HPDE6-E6E7 (cell line): ENCODE results near the gene ZNF410.

Source experiments
- DNase-seq: peaks from one replicate; pipeline ENCODE4 v3.0.0; 2011; ENCODE audit warnings: missing footprints; ENCODE audit errors: extremely low spot score

The ZNF410 gene

GRCh38 chr14:73949752-73950734 is 63.4 kb downstream of the ZNF410 start, which contains the start of the genes COQ6 and FAM161B:
Gene COQ6, plus strand, starts transcription at chr14:73950302. Its CDS starts 31 bp downstream, at chr14:73950333.
Gene FAM161B, minus strand, starts transcription at chr14:73950094. Its CDS starts 68 bp downstream, at chr14:73950026.
- DNase-seq: peak; percentile 95

DNA sequence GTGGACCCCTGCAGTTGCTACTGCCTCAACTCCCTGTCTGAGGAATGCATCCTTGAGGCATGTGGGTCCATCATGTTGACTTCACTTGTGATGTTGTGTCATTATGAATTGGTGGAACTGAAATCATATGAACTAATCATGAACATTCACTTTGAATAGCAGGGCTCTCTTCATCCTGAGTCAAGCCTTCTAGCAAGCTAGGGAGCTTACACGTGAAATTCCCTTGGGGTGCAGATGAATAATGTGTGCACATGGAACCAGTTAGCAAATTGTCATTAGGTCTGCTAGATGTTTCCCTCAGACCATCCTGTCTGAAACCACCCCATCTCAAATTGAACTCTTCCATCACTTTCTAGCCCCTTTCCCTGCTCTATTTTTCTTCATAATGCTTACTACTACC is 67.1 kb downstream of the ZNF410 start:
- DNase-seq: no peak

DNA sequence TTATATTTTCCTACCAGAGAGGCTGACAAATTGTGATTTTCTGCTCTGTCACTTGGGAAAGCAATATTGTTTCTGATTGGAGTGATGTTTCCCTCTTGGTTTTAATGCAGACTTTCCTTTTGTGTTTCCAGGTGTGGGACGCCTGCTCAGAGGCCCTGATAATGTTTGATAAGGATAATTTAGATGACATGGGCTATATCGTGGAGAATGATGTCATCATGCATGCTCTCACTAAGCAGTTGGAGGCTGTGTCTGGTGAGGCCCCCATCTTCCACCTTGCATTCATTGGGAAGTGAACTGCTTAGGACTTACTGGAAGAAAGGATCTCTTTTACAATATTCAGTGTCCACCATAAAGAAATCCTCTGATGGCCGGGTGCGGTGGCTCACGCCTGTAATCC is 69.0 kb downstream of the ZNF410 start:
- DNase-seq: no peak

DNA sequence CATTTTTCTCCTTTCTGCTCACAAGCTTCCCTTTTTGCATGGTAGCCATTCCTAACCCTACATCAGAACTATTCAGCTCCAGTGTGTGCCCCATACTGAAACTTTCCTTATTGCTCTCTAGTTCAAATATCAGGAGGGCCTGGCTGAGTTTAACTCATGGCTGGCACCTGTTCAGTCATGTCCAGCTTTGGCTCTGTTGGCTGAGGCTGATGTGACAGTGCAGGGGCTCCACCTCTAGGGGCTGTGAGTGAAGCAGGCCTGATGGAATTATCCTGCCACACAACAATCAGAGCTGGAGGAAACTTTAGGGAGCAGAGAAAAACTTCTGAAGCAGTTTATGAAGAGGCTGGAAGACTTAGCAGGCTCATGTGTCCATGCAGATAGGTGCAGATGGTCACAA is 71.9 kb downstream of the ZNF410 start:
- DNase-seq: no peak

DNA sequence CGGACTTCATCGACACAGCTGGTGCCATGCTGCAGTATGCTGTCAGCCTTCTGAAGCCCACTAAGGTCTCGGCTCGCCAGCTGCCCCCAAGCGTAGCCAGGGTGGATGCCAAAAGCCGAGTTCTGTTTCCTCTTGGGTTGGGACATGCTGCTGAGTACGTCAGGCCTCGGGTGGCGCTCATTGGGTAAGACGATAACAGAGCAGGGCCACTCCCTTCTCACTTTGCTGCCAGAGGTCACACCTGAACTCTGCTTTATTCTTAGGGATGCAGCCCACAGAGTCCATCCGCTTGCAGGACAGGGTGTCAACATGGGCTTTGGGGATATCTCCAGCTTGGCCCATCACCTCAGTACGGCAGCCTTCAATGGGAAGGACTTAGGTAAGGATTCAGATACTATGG is 74.5 kb downstream of the ZNF410 start:
- no peak for DNase-seq

DNA sequence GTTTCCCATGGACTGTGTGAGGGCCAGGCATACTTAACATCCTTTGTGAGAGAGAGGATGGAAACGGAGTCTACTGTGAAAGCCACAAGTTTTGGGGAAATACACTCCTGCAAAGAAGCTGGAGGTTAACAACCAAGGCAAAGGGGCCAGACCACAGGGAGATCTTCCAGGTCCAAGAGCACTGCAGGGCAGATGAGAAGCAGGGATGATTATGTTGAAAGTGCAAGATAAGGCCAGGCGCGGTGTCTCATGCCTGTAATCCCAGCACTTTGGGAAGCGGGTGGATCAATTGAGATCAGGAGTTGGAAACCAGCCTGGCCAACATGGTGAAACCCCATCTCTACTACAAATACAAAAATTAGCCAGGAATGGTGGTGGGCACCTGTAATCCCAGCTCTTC is 78.6 kb downstream of the ZNF410 start:
- DNase-seq: no peak

DNA sequence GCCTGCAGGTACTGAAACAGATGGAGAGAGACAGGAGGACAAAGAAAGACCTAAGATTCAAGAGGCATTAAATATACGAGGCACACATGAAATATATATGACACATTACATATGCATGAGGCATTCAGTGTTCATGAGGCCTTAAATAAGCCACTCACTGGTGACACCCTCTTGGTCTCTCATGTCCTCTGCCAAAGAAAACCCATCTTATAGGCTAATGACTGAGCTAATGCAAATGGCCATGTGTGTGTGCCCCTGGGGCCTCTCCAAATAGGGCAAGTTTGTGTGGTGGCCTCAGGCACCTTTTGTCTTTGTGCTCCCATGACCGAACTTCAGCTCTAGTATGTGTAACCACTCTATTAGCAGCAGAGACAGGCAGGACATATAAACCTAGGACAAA is 82.2 kb downstream of the ZNF410 start:
- DNase-seq: no peak

- no peak for DNase-seq
These were observed 86.8 kb downstream of the ZNF410 start for GRCh38 chr14:73973497-73973896.

GRCh38 chr14:73976125-73976524 is 89.5 kb downstream of the ZNF410 start:
- no peak for DNase-seq

GRCh38 chr14:73977896-73978295 is 91.2 kb downstream of the ZNF410 start:
- no peak for DNase-seq
